Activated CD4-positive, alpha-beta T cell treated with anti-CD3 and anti-CD28 coated beads, Interleukin-10, Interleukin-2, amounts not matched to agents 100 ng/mL and 50 ng/mL, durations not matched to agents 16 hours and 8 hours (primary cell): ENCODE data around the gene DBI.

Experiments used
- DNase-seq: peaks from one replicate; pipeline ENCODE4 v3.0.0-alpha.2; 2020

The DBI gene

DNA sequence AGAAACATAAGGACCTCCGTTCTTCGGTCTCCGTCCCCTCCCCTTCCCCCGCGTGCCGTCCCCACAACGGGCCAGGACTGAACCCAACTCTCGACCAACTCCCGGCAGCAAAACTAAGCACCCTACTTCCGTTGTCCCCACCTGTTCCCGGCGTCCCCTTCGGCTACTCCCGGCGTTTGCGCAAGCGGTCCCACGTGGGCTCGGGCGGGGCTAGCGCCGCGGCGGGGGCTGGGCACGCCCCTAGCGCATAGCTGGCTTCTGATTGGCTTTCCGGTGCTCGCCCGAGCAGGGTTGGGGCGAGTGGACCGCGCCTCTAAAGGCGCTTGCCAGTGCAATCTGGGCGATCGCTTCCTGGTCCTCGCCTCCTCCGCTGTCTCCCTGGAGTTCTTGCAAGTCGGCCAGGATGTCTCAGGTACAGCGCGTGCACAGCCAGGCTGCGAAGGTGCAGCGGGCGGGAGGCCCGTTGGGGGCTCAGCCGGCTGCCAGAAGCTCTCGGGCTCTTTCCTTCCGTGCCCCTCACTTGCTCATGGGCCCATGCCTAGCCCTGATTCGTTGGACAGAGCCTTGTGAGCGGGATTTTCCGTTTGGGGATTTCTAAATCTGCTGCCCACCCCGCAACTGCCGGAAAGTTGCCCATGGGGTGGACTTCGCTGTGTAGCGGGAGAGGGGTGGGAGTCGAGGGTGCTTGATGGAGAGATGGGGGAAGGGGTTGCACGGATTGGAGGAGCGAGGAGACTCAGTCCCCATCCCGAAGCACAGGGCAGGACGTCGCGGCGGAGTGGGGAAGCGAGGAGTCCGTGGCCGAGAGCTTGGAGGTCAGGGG lies at the start of gene DBI, which contains the start of gene C2orf76:
DBI (plus strand) TSS at position 329 of the 823 bp plus-strand sequence; CDS start at position 404, 75 bp downstream.
C2orf76 (minus strand) TSS at position 186 of the 823 bp plus-strand sequence. CDS start 26,875 bp downstream, outside the sequence.
- DNase-seq: peak; percentile 97

DNA sequence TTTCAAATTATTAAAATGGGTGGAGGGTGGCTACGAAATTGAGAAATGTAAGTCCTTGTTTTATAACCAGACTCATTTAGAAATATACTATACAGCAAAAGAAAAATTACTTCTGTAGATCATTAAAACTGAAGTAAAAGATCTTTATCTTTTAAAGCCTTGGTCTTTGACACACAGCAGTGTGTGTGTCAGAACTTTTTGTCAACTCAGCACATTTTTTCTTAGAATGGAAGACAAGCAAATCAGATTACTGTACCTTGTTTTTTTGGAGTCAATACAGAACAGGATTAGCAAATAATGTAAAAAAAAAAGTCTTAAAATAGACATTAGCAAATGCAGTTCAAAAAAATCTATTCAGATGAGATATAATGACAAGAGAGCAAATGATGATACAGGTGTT lies 49.2 kb upstream of the DBI start:
- no peak for DNase-seq

GRCh38 chr2:119319593-119319992 lies 47.2 kb upstream of the DBI start:
- no peak for DNase-seq

DNA sequence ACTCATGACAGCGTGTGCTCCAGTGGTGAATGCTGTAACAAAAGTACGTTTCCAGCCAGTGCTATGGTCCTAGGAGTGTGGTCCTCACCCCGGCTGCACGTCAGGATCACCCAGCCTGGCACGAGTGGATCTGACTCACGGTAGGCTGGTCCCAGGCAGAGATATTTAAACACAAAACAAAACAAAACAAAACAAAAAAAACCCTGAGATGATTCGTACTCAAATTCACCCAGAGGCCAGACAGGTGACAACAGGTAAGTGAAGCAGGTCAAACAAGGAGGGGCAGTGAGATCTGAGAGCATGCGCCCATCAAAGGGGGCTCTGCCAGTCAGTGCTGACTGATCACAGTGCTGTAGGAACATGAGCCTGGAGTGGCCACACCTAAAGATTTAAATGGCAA lies 43.3 kb upstream of the DBI start:
- no peak for DNase-seq

GRCh38 chr2:119324685-119325270 lies 42.0 kb upstream of the DBI start:
- no peak for DNase-seq

DNA sequence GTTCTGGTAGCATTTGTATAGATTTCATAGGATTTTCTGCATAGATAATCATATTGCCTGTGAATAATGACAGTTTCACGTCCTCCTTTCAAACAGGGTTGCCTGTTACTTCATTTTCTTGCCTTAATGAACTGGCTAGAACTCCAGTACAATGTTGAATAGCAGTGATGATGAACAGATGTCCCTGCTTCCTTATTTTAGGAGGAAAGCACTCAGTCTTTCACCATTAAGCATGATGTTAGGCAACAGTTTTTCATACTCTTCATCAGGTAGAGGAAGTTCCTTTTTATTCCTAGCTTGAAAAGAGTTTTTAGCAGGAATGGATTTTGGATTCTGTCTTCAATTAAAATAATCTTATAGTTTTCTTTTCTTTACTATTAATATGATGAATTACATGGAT lies 39.8 kb upstream of the DBI start:
- DNase-seq: no peak

DNA sequence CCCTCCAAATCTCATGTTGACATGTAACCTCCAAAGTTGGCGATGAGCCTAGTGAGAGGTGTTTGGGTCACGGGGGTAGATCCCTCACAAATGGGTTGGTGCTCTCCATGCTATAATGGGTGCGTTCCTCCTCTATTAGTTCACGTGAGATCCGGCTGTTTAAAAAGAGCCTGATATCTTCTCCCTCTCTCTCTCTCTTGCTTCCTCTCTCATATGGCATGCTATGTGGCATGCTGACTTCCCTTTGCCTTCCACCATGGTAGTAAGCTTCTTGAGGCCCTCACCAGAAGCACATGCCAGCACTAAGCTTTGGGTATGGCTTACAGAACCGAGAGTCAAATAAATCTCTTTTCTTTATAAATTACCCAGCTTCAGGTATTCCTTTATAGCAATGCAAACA lies 39.3 kb upstream of the DBI start:
- DNase-seq: no peak

GRCh38 chr2:119332953-119333352 lies 33.8 kb upstream of the DBI start:
- DNase-seq: no peak

DNA sequence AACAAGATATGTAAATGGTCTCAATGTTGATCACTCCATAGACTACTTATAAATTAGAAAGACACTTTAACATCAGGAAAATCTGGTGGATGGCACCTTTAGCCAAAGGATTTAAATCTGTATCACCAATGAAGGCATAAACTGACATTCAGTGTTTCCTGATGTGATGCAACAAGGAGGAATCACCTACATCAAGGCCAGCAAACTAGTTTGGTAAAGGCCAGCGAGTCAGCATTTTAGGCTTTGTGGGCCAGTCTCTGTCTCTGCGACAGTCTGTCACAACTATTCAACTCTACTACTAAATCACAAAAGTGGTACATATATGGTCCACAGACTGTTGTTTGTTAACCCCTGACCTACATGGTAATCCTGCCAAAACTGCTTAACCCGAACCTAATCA lies 33.4 kb upstream of the DBI start:
- DNase-seq: no peak

- DNase-seq: no peak
Measured at GRCh38 chr2:119333833-119334232, 32.9 kb upstream of the DBI start.

DNA sequence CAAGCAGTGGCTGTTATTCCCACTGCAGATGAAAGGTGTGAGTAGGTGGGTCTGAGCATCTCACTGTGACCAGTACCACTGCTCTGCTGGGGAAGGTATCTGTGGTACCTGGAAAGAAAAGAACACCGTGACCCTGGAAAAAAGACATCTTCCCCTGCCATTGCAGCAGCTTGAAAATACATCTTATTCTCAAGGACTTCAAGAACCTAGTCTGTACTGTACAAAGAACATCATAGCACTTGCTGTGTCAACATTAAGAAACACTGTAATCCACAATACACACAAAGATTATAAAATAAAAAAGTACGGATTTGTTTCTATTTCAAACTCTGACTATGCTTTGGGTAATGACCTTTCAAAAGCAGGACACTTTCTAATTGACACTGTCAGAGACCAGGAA lies 29.0 kb upstream of the DBI start:
- no peak for DNase-seq

- no peak for DNase-seq
Measured at GRCh38 chr2:119338272-119338671, 28.5 kb upstream of the DBI start.

GRCh38 chr2:119338826-119339561 lies 27.8 kb upstream of the DBI start:
- DNase-seq: peak; percentile 14

DNA sequence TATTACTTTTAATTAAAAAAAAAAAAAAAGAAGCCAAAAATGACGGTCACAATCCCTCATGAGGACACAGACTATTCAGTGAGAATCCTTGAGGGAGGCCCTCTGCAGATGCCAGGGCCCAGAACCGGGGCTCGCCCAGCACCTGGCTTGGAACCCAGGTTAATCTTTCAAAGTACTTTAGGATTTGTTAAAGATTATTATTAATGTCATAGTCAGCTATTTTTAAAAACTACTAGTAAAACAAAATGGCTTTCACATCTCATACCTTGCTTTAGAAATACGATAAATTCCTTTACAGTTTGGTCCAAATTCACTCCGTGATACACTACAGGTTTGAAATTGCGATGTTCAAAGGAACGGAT lies 27.2 kb upstream of the DBI start:
- no peak for DNase-seq

DNA sequence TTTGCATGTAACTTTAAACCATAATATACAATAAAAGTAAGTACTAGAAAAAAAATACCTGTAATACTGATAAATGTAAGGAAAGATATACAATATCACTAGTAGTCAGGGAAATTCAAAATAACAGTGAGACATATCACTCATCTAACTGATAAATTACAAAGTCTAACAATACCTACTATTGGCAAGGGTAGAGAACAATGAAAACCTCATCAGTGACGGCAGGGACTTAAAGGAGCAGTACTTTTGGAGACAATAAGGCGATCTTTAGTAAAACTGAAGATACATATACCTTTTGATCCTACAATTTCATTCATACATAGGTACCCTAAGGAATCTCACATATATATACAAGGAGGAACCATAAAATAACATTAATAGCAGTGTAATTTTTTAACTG lies 25.1 kb upstream of the DBI start:
- DNase-seq: no peak

DNA sequence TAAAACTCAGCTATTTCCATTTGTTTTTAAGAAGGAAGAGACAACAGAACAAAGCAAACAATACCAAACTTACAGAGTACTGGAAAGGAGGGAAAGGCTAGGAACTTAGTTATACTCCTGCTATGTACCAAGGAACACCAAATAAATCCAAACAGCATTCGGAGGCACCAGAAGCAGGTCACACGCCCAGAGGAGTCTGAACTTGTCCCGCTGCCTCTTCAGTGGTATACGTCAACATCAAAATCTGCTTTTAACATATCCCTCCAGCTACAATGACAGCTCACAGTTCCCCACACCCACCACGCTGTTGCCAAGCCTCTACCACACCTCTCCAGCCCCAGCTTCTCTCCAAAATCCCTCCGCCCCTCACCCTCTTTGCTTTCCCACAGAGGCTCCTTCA lies 17.5 kb upstream of the DBI start:
- no peak for DNase-seq

GRCh38 chr2:119350311-119350998 lies 16.3 kb upstream of the DBI start:
- DNase-seq: no peak

DNA sequence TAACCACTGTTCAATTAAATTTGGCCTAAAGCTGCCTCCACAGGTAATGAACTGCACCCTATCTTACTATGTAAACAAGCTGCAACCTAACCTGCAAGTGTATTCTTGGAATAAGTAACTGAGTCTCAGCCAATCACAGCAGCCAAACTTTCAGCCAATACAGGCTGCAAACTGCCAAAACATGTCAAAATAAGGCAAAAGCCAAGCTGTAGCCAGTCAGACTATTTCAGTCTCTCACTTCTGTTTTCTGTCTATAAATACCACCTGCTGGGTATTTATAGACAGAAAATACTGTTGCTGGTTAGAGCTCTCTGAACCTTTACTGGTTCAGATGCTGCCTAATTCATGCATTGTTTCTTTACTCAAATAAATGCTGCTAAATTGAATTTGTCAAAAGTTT lies 14.4 kb upstream of the DBI start:
- no peak for DNase-seq

- DNase-seq: no peak
Measured at GRCh38 chr2:119354860-119355259, 11.9 kb upstream of the DBI start.

DNA sequence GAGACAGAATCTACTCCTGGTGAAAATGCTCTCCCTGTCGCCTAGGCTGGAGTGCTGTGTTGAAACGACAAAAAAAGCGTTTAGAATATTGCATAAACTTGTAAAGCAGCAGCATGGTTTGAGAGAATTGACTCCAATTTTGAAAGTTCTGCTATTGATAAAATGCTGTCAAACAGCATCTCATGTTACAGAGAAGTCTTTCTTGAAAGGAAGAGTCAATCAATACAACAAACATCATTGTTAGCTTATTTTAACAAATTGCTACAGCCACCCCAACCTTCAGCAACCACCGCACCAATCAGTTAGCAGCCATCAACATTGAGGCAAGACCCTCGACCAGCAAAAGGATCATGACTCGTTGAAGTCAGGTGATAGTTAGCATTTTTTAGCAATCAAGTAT lies 7.0 kb upstream of the DBI start:
- DNase-seq: no peak

DNA sequence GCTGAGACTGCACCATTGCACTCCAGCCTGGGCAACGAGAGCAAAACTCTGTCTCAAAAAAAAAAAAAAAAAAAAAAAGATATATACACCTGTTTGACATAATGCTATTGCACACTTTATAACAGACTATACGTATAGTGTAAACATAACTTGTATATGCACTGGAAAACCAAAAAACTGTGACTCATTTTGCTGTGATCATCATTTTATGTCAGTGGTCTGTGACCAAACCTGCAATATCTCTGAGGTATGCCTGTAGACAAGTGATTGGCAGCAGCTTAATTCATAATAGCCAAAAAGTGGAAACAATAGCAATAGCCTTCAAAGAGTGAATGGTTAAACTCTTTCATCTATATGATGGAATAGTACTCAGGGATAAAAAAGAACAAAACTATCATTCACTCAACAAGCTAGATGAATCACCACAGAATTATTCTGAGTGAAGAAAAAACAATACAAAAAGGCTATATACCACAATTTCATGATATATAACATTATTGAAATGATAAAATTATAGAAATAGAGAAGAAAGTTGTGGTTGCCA lies 6.3 kb upstream of the DBI start:
- DNase-seq: no peak

GRCh38 chr2:119364798-119365197 lies 2.0 kb upstream of the DBI start:
- DNase-seq: no peak

GRCh38 chr2:119365436-119365835 lies 1.3 kb upstream of the DBI start:
- DNase-seq: no peak
